Type B pancreatic cell (in vitro differentiated cells): Measurements from ENCODE around the gene PITX3. TPM values are rescaled to one million over a fixed set of nuclear protein-coding genes. Genes with fewer than 3 reads are reported as not detected.

ENCODE experiments used
- DNase-seq: peaks from one replicate; pipeline ENCODE4 v3.0.0; 2021; ENCODE audit warnings: mixed read lengths; ENCODE audit not compliant: unreplicated experiment; ENCODE audit errors: extremely low spot score
- H3K27ac Mint-ChIP-seq: 2 replicates; pipeline ENCODE4 v1.8.0; 2021; ENCODE audit warnings: mild to moderate bottlenecking, mixed read lengths
- H3K27me3 Mint-ChIP-seq: 2 replicates; pipeline ENCODE4 v1.8.0; 2021; ENCODE audit warnings: mixed read lengths
- H3K36me3 Mint-ChIP-seq: 2 replicates; pipeline ENCODE4 v1.8.0; 2021; ENCODE audit warnings: mixed read lengths
- H3K4me1 Mint-ChIP-seq: one replicate; pipeline ENCODE4 v1.8.0; 2021; ENCODE audit warnings: mixed read lengths; ENCODE audit not compliant: unreplicated experiment
- H3K4me3 Mint-ChIP-seq: 2 replicates; pipeline ENCODE4 v1.8.0; 2021; ENCODE audit warnings: mild to moderate bottlenecking, mixed read lengths
- H3K9me3 Mint-ChIP-seq: 2 replicates; pipeline ENCODE4 v1.8.0; 2021; ENCODE audit warnings: mixed read lengths
- CTCF ChIP-seq: fragments of 200-600 bp; sonication (generic); conservative IDR thresholded peaks from 2 replicates; pipeline ENCODE4 v1.5.0; 2021; ENCODE audit warnings: antibody characterized with exemption, mild to moderate bottlenecking
- total RNA-seq: library from RNA; stranded (reverse); gene quantifications from 2 replicates; pipeline ENCODE4 v1.2.1, GENCODE V29; 2021; ENCODE audit warnings: low replicate concordance

The PITX3 gene
- total RNA-seq, 1 donor from 2014 or later: 0.34 TPM

- no peak for TF ChIP-seq CTCF
- no peaks in the 10 kb centered on the region for H3K9me3 Mint-ChIP-seq
- peak overlapping the region; percentile 94 for H3K27ac Mint-ChIP-seq
Observed at GRCh38 chr10:102246261-102246660, 4.9 kb upstream of the PITX3 start.

GRCh38 chr10:102245932-102246251 lies 4.6 kb upstream of the PITX3 start:
- no peak for DNase-seq
- Mint-ChIP-seq H3K4me3 (peak overlapping the region; percentile 99), H3K36me3 (peaks cover 7% of the 10 kb centered on the region), H3K9me3 (no peaks in the 10 kb centered on the region), H3K4me1 (peaks cover 27% of the 10 kb centered on the region), H3K27me3 (peaks cover 24% of the 10 kb centered on the region), H3K27ac (peak overlapping the region; percentile 94)
- no peak for TF ChIP-seq CTCF

More at GRCh38 chr10:102246261-102246660, 4.9 kb upstream of the PITX3 start:
- Mint-ChIP-seq H3K4me3 (peak overlapping the region; percentile 99), H3K36me3 (peaks cover 7% of the 10 kb centered on the region), H3K4me1 (peaks cover 27% of the 10 kb centered on the region), H3K27me3 (peaks cover 21% of the 10 kb centered on the region)
- DNase-seq: no peak

GRCh38 chr10:102245082-102245931 lies 4.0 kb upstream of the PITX3 start, which contains the start of gene GBF1:
Gene GBF1 (plus strand): TSS chr10:102245532. CDS start chr10:102258939, 13,407 bp downstream.
- Mint-ChIP-seq H3K4me3 (peak within 1 kb of the TSS; percentile 99), H3K4me1 (peaks cover 27% of the 10 kb centered on the region), H3K27ac (peak within 1 kb of the TSS; percentile 94), H3K36me3 (peaks cover 7% of the 10 kb centered on the region), H3K27me3 (peaks cover 29% of the 10 kb centered on the region), H3K9me3 (no peaks in the 10 kb centered on the region)
- no peak for TF ChIP-seq CTCF
- peak; percentile 89 for DNase-seq

GRCh38 chr10:102243309-102243708 lies 2.0 kb upstream of the PITX3 start:
- peaks cover 7% of the 10 kb centered on the region for H3K36me3 Mint-ChIP-seq
- TF ChIP-seq CTCF: no peak
- H3K27ac Mint-ChIP-seq: no peak overlapping the region
- DNase-seq: no peak
- H3K27me3 Mint-ChIP-seq: peaks cover 49% of the 10 kb centered on the region
- H3K4me1 Mint-ChIP-seq: peaks cover 27% of the 10 kb centered on the region
- H3K4me3 Mint-ChIP-seq: peak overlapping the region; percentile 79
- no peaks in the 10 kb centered on the region for H3K9me3 Mint-ChIP-seq

- H3K9me3 Mint-ChIP-seq: no peaks in the 10 kb centered on the region
- H3K4me1 Mint-ChIP-seq: peaks cover 16% of the 10 kb centered on the region
- peak overlapping the region; percentile 87 for H3K4me3 Mint-ChIP-seq
- no peak for TF ChIP-seq CTCF
- DNase-seq: no peak
- peaks cover 7% of the 10 kb centered on the region for H3K36me3 Mint-ChIP-seq
- peaks cover 60% of the 10 kb centered on the region for H3K27me3 Mint-ChIP-seq
- H3K27ac Mint-ChIP-seq: peak overlapping the region; percentile 12
Observed at GRCh38 chr10:102242118-102242485, 790 bp upstream of the PITX3 start.
